ENCODE data around the gene STAB2. TPM values are rescaled to one million over a fixed set of nuclear protein-coding genes. Genes with fewer than 3 reads are reported as not detected.

The STAB2 gene
- total and polyA plus RNA-seq, 2 of the 8 experiments (the other 6 are each of a cell fraction or from before 2014, with no cell fraction given): not detected

- POLR2A ChIA-PET (ENCODE audit: partially characterized antibody): interaction anchor here (0.6 kb wide), 1 partner anchor 8 kb away, joined by 3 read pairs; no protein-coding TSS in a partner anchor
- CTCF ChIA-PET (ENCODE audit: partially characterized antibody): interaction anchor here (1.2 to 1.9 kb wide), 2 partner anchors 45 to 73 kb away, joined by 5 read pairs; no protein-coding TSS in a partner anchor
- Histone ChIP-seq H2BK20ac (ENCODE audit: low read length) (no peak overlapping the region), H3K14ac (ENCODE audit: insufficient read length) (no peak overlapping the region), H2BK120ac (replicated peaks; ENCODE audit: low read depth, low read length) (no peak overlapping the region), H4K91ac (replicated peaks; ENCODE audit: insufficient read length, low read length) (no peak overlapping the region), H3K4me3 (ENCODE audit: extremely low read depth in 1 of 4, insufficient read depth in 2 of 4, low read depth in 3 of 4, low read length in 4 of 4) (no peak overlapping the region), H3K23me2 (ENCODE audit: low read depth, low read length) (no peaks in the 10 kb centered on the region), H3K27me3 (replicated peaks in 1 of 4; ENCODE audit: control insufficient read depth in 3 of 4, extremely low read depth in 1 of 4, insufficient read depth in 3 of 4, low read length in 3 of 4) (no peaks in the 10 kb centered on the region), H3K4me2 (ENCODE audit: insufficient read depth in 1 of 2, low read depth in 2 of 2, low read length in 2 of 2) (no peak overlapping the region), H2BK15ac (ENCODE audit: low read length) (no peak overlapping the region), H2AK5ac (ENCODE audit: low read depth, low read length) (no peak overlapping the region), H3K4me1 (replicated peaks in 1 of 4; ENCODE audit: control insufficient read depth in 3 of 4, insufficient read depth in 4 of 4, low read length in 3 of 4) (peaks cover 0 to 4% (median 1%) of the 10 kb centered on the region in 4 experiments; a peak in 2 of 7 replicates), H3K27ac (ENCODE audit: low read depth, low read length) (no peak overlapping the region), H3K9ac (replicated peaks in 1 of 4; ENCODE audit: extremely low read depth in 1 of 4, low read depth in 3 of 4, low read length in 3 of 4) (no peak overlapping the region), H3K79me1 (ENCODE audit: low read depth, low read length) (no peaks in the 10 kb centered on the region), H3K36me3 (ENCODE audit: control insufficient read depth in 2 of 4, insufficient read depth in 4 of 4, low read length in 3 of 4) (no peaks in the 10 kb centered on the region), H3K4ac (replicated peaks; ENCODE audit: insufficient read length, low read depth, low read length) (no peak overlapping the region), H3K79me2 (ENCODE audit: control insufficient read depth in 1 of 2, insufficient read depth in 2 of 2, low read length in 2 of 2) (no peaks in the 10 kb centered on the region), H3K9me3 (ENCODE audit: insufficient read depth in 2 of 2, low read depth in 1 of 2, low read length in 1 of 2) (no peaks in the 10 kb centered on the region), H2AFZ (ENCODE audit: low read length) (no peak overlapping the region), H4K8ac (ENCODE audit: extremely low read depth, insufficient read depth, low read length) (no peak overlapping the region), H4K20me1 (replicated peaks in 1 of 2; ENCODE audit: control insufficient read depth in 1 of 2, insufficient read depth in 2 of 2, low read length in 2 of 2) (no peaks in the 10 kb centered on the region), H2BK5ac (ENCODE audit: low read depth, low read length) (no peak overlapping the region), H3K56ac (replicated peaks; ENCODE audit: insufficient read length, low read depth, low read length) (no peak overlapping the region), H3K18ac (ENCODE audit: extremely low read depth, low read length) (no peak overlapping the region), H3K23ac (ENCODE audit: insufficient read length) (no peak overlapping the region), H4K5ac (ENCODE audit: insufficient read length, low read depth, low read length) (no peak overlapping the region), H2BK12ac (ENCODE audit: low read depth, low read length) (no peak overlapping the region)
- no peak for DNase-seq (ENCODE audit: low read depth in 1 of 2, low spot score in 2 of 2)
- WGBS, 2 experiments (ENCODE audit: extremely low coverage in 1 of 2, insufficient coverage in 1 of 2, insufficient read length in 1 of 2, insufficient replicate concordance in 2 of 2, low coverage in 1 of 2, low lambda C conversion rate in 2 of 2, missing lambda C conversion rate in 1 of 2): 81% methylated on average over 8 of the region's 8 CpGs; no CpG with 5 or more reads in 1 of the 2 experiments
- FAIRE-seq: no peak
- TF ChIP-seq KDM5A (IDR thresholded peaks at IDR 0.05; ENCODE audit: low read length) (no peak), TAF7 (optimal IDR thresholded peaks at IDR 0.05; ENCODE audit: borderline replicate concordance, low read depth, low read length) (no peak), YY1 (IDR thresholded peaks at IDR 0.05; ENCODE audit: low read depth, low read length) (no peak), SP1 (IDR thresholded peaks at IDR 0.05; ENCODE audit: low read depth, low read length) (no peak), RFX5 (IDR thresholded peaks at IDR 0.05; ENCODE audit: borderline replicate concordance, low read depth, low read length) (no peak), TCF12 (IDR thresholded peaks at IDR 0.05; ENCODE audit: low read depth, low read length) (no peak), CBX5 (IDR thresholded peaks at IDR 0.05; ENCODE audit: low read depth, low read length) (no peak), MAX (IDR thresholded peaks at IDR 0.05) (no peak), SRF (IDR thresholded peaks at IDR 0.05; ENCODE audit: low read depth, low read length) (no peak), CREB1 (IDR thresholded peaks at IDR 0.05) (no peak), SIN3A (conservative IDR thresholded peaks at IDR 0.05 in 1 of 2, IDR thresholded peaks at IDR 0.05 in 1 of 2; ENCODE audit: low read depth in 1 of 2, low read length in 2 of 2) (no peak), KDM1A (IDR thresholded peaks at IDR 0.05; ENCODE audit: borderline replicate concordance, low read length) (no peak), SAP30 (IDR thresholded peaks at IDR 0.05; ENCODE audit: insufficient read depth, insufficient replicate concordance, low read length) (no peak), BCL11A (IDR thresholded peaks at IDR 0.05; ENCODE audit: low read depth in 2 of 2, low read length in 2 of 2) (no peak), NRF1 (IDR thresholded peaks at IDR 0.05; ENCODE audit: low read depth, low read length) (no peak)
Measured at GRCh38 chr12:103677341-103677740, 90.3 kb downstream of the STAB2 start.
